SK-N-SH treated with all-trans-retinoic acid at 6 μM for 48 hours (cell line): ENCODE measurements around the gene CDC20B.

Experiments
- ATAC-seq: fragments of 200-7000 bp; cut with Tn5 transposase; 3 replicates; pipeline ENCODE4 v1.9.1; 2020; ENCODE audit warnings: mild to moderate bottlenecking, moderate library complexity
- ARNTL ChIP-seq: fragments of 450-650 bp; formaldehyde crosslinking; IDR thresholded peaks from 2 replicates; pipeline ENCODE4 v1.5.0; 2020; ENCODE audit warnings: low read depth, mild to moderate bottlenecking, moderate library complexity, borderline replicate concordance
- BACH2 ChIP-seq: fragments of 250-450 bp; sonication (Bioruptor Pico); IDR thresholded peaks from 2 replicates; pipeline ENCODE4 v1.9.0; 2021; ENCODE audit warnings: mild to moderate bottlenecking, borderline replicate concordance
- CREB5 ChIP-seq: fragments of 250-450 bp; sonication (Bioruptor Pico); IDR thresholded peaks from 2 replicates; pipeline ENCODE4 v1.5.1; 2020; ENCODE audit warnings: low read depth, mild to moderate bottlenecking, moderate library complexity
- CSDC2 ChIP-seq: fragments of 250-450 bp; sonication (Bioruptor Pico); IDR thresholded peaks from 2 replicates; pipeline ENCODE4 v1.5.0; 2020; ENCODE audit warnings: mild to moderate bottlenecking, moderate library complexity
- CSRNP3 ChIP-seq: fragments of 250-450 bp; sonication (Bioruptor Pico); IDR thresholded peaks from 2 replicates; pipeline ENCODE4 v1.5.1; 2021; ENCODE audit warnings: mild to moderate bottlenecking, moderate library complexity
- ESRRG ChIP-seq: fragments of 250-450 bp; sonication (Bioruptor Pico); IDR thresholded peaks from 2 replicates; pipeline ENCODE4 v1.6.1; 2021; ENCODE audit warnings: mild to moderate bottlenecking
- GLIS3 ChIP-seq: fragments of 250-450 bp; sonication (Bioruptor Pico); IDR thresholded peaks from 2 replicates; pipeline ENCODE4 v1.5.0; 2020; ENCODE audit warnings: mild to moderate bottlenecking, moderate library complexity
- ISL1 ChIP-seq: fragments of 250-450 bp; sonication (Bioruptor Pico); IDR thresholded peaks from 2 replicates; pipeline ENCODE4 v2.1.2; 2022; ENCODE audit warnings: mild to moderate bottlenecking, moderate library complexity
- OSR1 ChIP-seq: fragments of 250-450 bp; sonication (Bioruptor Pico); IDR thresholded peaks from 2 replicates; pipeline ENCODE4 v1.8.0; 2022; ENCODE audit warnings: moderate library complexity, mild to moderate bottlenecking, inconsistent platforms
- PATZ1 ChIP-seq: fragments of 250-450 bp; sonication (Bioruptor Pico); IDR thresholded peaks from 2 replicates; pipeline ENCODE4 v1.8.0; 2020; ENCODE audit warnings: mild to moderate bottlenecking, moderate library complexity, borderline replicate concordance
- POU6F1 ChIP-seq: fragments of 250-450 bp; sonication (Bioruptor Pico); IDR thresholded peaks from 2 replicates; pipeline ENCODE4 v1.8.0; 2021; ENCODE audit warnings: low read depth, mild to moderate bottlenecking, moderate library complexity, borderline replicate concordance
- RARB ChIP-seq: fragments of 250-450 bp; sonication (Bioruptor Pico); IDR thresholded peaks from 2 replicates; pipeline ENCODE4 v1.8.0; 2021; ENCODE audit warnings: mild to moderate bottlenecking, moderate library complexity
- TCF4 ChIP-seq: fragments of 250-450 bp; sonication (Bioruptor Pico); IDR thresholded peaks from 2 replicates; pipeline ENCODE4 v1.8.0; 2021; ENCODE audit warnings: mild to moderate bottlenecking, moderate library complexity, borderline replicate concordance
- TOX ChIP-seq: fragments of 250-450 bp; sonication (Bioruptor Pico); IDR thresholded peaks from 2 replicates; pipeline ENCODE4 v1.8.0; 2021; ENCODE audit warnings: mild to moderate bottlenecking, moderate library complexity, borderline replicate concordance
- TSHZ2 ChIP-seq: fragments of 250-450 bp; sonication (Bioruptor Pico); IDR thresholded peaks from 2 replicates; pipeline ENCODE4 v1.5.0; 2020; ENCODE audit warnings: mild to moderate bottlenecking, moderate library complexity
- ZC3H10 ChIP-seq: fragments of 250-450 bp; sonication (Bioruptor Pico); IDR thresholded peaks from 2 replicates; pipeline ENCODE4 v1.5.1; 2021; ENCODE audit warnings: mild to moderate bottlenecking, moderate library complexity
- ZFP3 ChIP-seq: fragments of 250-450 bp; sonication (Bioruptor Pico); IDR thresholded peaks from 2 replicates; pipeline ENCODE4 v1.5.0; 2020; ENCODE audit warnings: mild to moderate bottlenecking, moderate library complexity
- ZFP30 ChIP-seq: fragments of 450-650 bp; formaldehyde crosslinking; IDR thresholded peaks from 2 replicates; pipeline ENCODE4 v1.5.0; 2022; ENCODE audit warnings: mild to moderate bottlenecking, moderate library complexity
- ZNF565 ChIP-seq: fragments of 450-650 bp; formaldehyde crosslinking; conservative IDR thresholded peaks from 2 replicates; pipeline ENCODE4 v1.5.0; 2020; ENCODE audit warnings: low read depth, mild to moderate bottlenecking, moderate library complexity
- ZNF8 ChIP-seq: fragments of 450-650 bp; formaldehyde crosslinking; IDR thresholded peaks from 2 replicates; pipeline ENCODE4 v1.5.0; 2020; ENCODE audit warnings: mild to moderate bottlenecking, moderate library complexity

CDC20B gene

GRCh38 chr5:55211184-55211874 lies 38.4 kb upstream of the CDC20B start:
- no peak for TF ChIP-seq ISL1 (CRISPR knock-in tag)
- no peak for TF ChIP-seq CSDC2
- TF ChIP-seq ZFP3 (CRISPR knock-in tag), result no peak
- TF ChIP-seq ARNTL, result no peak
- TF ChIP-seq ZC3H10 (CRISPR knock-in tag), result no peak
- no peak for TF ChIP-seq TSHZ2
- TF ChIP-seq OSR1 (CRISPR knock-in tag), result no peak
- no peak for TF ChIP-seq ESRRG
- TF ChIP-seq ZNF8, result no peak
- no peak for TF ChIP-seq BACH2 (CRISPR knock-in tag)
- TF ChIP-seq POU6F1 (CRISPR knock-in tag), result no peak
- TF ChIP-seq ZNF565 (CRISPR knock-in tag), result no peak
- TF ChIP-seq RARB (CRISPR knock-in tag), result no peak
- TF ChIP-seq TOX, result no peak
- no peak for ATAC-seq

GRCh38 chr5:55205001-55205400 lies 32.0 kb upstream of the CDC20B start:
- ATAC-seq, result no peak
- TF ChIP-seq BACH2 (CRISPR knock-in tag) (no peak), CREB5 (CRISPR knock-in tag) (no peak), TSHZ2 (no peak), TCF4 (CRISPR knock-in tag) (no peak), ZFP30 (CRISPR knock-in tag) (no peak), PATZ1 (CRISPR knock-in tag) (no peak), CSRNP3 (CRISPR knock-in tag) (no peak), GLIS3 (no peak), ISL1 (CRISPR knock-in tag) (no peak), CSDC2 (no peak), TOX (no peak), ESRRG (no peak), RARB (CRISPR knock-in tag) (no peak), OSR1 (CRISPR knock-in tag) (no peak)
